Spleen (tissue), 7 donors: Measurements from ENCODE around the gene ERBB4.

ENCODE experiments used
- CTCF ChIP-seq, 11 experiments: fragments of 200-600 bp in 7 of 11; fragments of 450-650 bp in 4 of 11; sonication (generic) in 4 of 11; IDR thresholded peaks in 8 of 11; conservative IDR thresholded peaks in 3 of 11; 1 replicate in 7 of 11; 2 replicates in 4 of 11; pipeline versions ENCODE4 v1.4.0 to v1.8.0; 2016 to 2021; ENCODE audit warnings: antibody characterized with exemption in 11 of 11, inconsistent platforms in 4 of 11, mild to moderate bottlenecking in 1 of 11
- POLR2A ChIP-seq, 3 donors: fragments of 450-650 bp; IDR thresholded peaks; one replicate each; pipeline ENCODE4 v1.5.1; 2017; ENCODE audit warnings: antibody characterized with exemption in 3 of 3, mild to moderate bottlenecking in 1 of 3
- POLR2AphosphoS5 ChIP-seq, 3 donors: sonication (generic); formaldehyde crosslinking; IDR thresholded peaks; one replicate each; pipeline ENCODE4 v1.5.1; 2017; ENCODE audit warnings: antibody characterized with exemption in 3 of 3
- donor health status: DM: no; HTN: no; CAD: no; lungs with moderate emphysema.
- donor health status: DM: no; HTN: no; CAD: no.
- donor health status: DM: no; HTN: no; CAD: no.

GRCh38 chr2:212107014-212107413, 431.6 kb downstream of the ERBB4 start:
- no peak for TF ChIP-seq CTCF (IDR thresholded peaks at IDR 0.05 in 8 of 11, conservative IDR thresholded peaks at IDR 0.05 in 3 of 11)
- no peak for TF ChIP-seq POLR2A (IDR thresholded peaks at IDR 0.05)
- TF ChIP-seq POLR2AphosphoS5 (IDR thresholded peaks at IDR 0.05): no peak
